GM21717 (cell line): ENCODE measurements around the gene RPL3.

ENCODE experiments used
- ATAC-seq: cut with Tn5 transposase; IDR thresholded peaks from one replicate; pipeline ENCODE4 v1.9.1; 2021; ENCODE audit warnings: mild to moderate bottlenecking, moderate library complexity; ENCODE audit not compliant: unreplicated experiment

The RPL3 gene

GRCh38 chr22:39265143-39265886, 54.1 kb downstream of the RPL3 start:
- no peak for ATAC-seq

- no peak for ATAC-seq
Measured at GRCh38 chr22:39264349-39265038, 54.9 kb downstream of the RPL3 start.

GRCh38 chr22:39263626-39264348, 55.6 kb downstream of the RPL3 start:
- no peak for ATAC-seq
